B cell (primary cell): ENCODE measurements around the gene NXPE3.
"Not testable (repeated sequence)": the region's sequence is repeated elsewhere in the genome, so short reads cannot be mapped to it uniquely, and the experiment has no call there.

ENCODE experiments used
- CTCF ChIP-seq: fragments of 200-600 bp; IDR thresholded peaks from one replicate; pipeline ENCODE4 v1.8.0; 2022; ENCODE audit warnings: antibody characterized with exemption, mild to moderate bottlenecking
- EZH2 ChIP-seq: IDR thresholded peaks from 2 replicates; pipeline ENCODE4 v1.6.1; 2012; ENCODE audit warnings: borderline replicate concordance, low read depth, mild to moderate bottlenecking, moderate library complexity, low read length; ENCODE audit not compliant: insufficient read depth, poor library complexity, severe bottlenecking

- TF ChIP-seq CTCF, EZH2: not testable (repeated sequence)
Observed at GRCh38 chr3:101777745-101778281, 1.2 kb upstream of the NXPE3 start.
